HepG2 (cell line): ENCODE results near the gene CABLES2. TPM values are rescaled to one million over a fixed set of nuclear protein-coding genes. Genes with fewer than 3 reads are reported as not detected.

Source experiments
- AGO1 ChIP-seq: fragments of 200-400 bp; formaldehyde crosslinking; IDR thresholded peaks from 2 replicates; pipeline ENCODE4 v1.6.1; 2017; ENCODE audit warnings: mild to moderate bottlenecking, low read depth, low read length, moderate library complexity; ENCODE audit not compliant: poor library complexity, severe bottlenecking
- ASH2L ChIP-seq: fragments of 300-600, 200-600 bp; sonication (generic); IDR thresholded peaks from 2 replicates; pipeline ENCODE4 v1.7.0; 2017; ENCODE audit warnings: low read depth, mild to moderate bottlenecking, moderate library complexity, mixed read lengths, low read length; ENCODE audit not compliant: insufficient read length
- ATF7-NPFF ChIP-seq: sonication (generic); formaldehyde crosslinking; IDR thresholded peaks from 2 replicates; pipeline ENCODE4 v1.8.1; 2023; ENCODE audit warnings: mild to moderate bottlenecking, low read depth, missing genetic modification reagents, moderate library complexity
- FUBP1 ChIP-seq: sonication (generic); formaldehyde crosslinking; IDR thresholded peaks from 2 replicates; pipeline ENCODE4 v1.5.1; 2020; ENCODE audit warnings: missing genetic modification reagents, mild to moderate bottlenecking, borderline replicate concordance
- GABPA ChIP-seq, 2 experiments: IDR thresholded peaks; 2 replicates each; pipeline ENCODE4 v1.6.1; 2011 to 2016; ENCODE audit warnings: low read depth in 2 of 2, low read length in 1 of 2, missing biosample characterization in 1 of 2, missing genetic modification characterization in 1 of 2
- IRF2 ChIP-seq: IDR thresholded peaks from 2 replicates; pipeline ENCODE4 v1.6.1; 2018; ENCODE audit warnings: missing genetic modification reagents, missing compliant biosample characterization
- MAFK ChIP-seq, 2 experiments: IDR thresholded peaks in 1 of 2; conservative IDR thresholded peaks in 1 of 2; 2 replicates each; pipeline ENCODE4 v1.6.1; 2011; ENCODE audit warnings: improper control_type of control experiment in 2 of 2, low read length in 2 of 2
- NCOR1 ChIP-seq: fragments of 200-600 bp; sonication (generic); IDR thresholded peaks from 2 replicates; pipeline ENCODE4 v1.7.0; 2017; ENCODE audit warnings: antibody characterized with exemption, low read length, borderline replicate concordance
- NONO ChIP-seq, 2 experiments: fragments of 450-650 bp in 1 of 2; sonication (generic) in 1 of 2; formaldehyde crosslinking in 1 of 2; IDR thresholded peaks in 1 of 2; conservative IDR thresholded peaks in 1 of 2; 2 replicates each; pipeline versions ENCODE4 v1.6.1 to v1.8.0; 2017 to 2022; ENCODE audit warnings: mild to moderate bottlenecking in 1 of 2, missing genetic modification reagents in 1 of 2, moderate library complexity in 1 of 2
- PTBP1 ChIP-seq: fragments of 200-400 bp; formaldehyde crosslinking; IDR thresholded peaks from 2 replicates; pipeline ENCODE4 v1.6.1; 2018; ENCODE audit warnings: low read length, low read depth; ENCODE audit not compliant: poor library complexity, severe bottlenecking
- REXO4 ChIP-seq: sonication (generic); formaldehyde crosslinking; IDR thresholded peaks from 2 replicates; pipeline ENCODE4 v1.8.0; 2022; ENCODE audit warnings: missing genetic modification reagents, mild to moderate bottlenecking, borderline replicate concordance
- SALL1 ChIP-seq: sonication (generic); formaldehyde crosslinking; IDR thresholded peaks from 2 replicates; pipeline ENCODE4 v1.8.0; 2022; ENCODE audit warnings: mild to moderate bottlenecking, missing genetic modification reagents
- TGIF2 ChIP-seq: IDR thresholded peaks from 2 replicates; pipeline ENCODE4 v1.6.1; 2016; ENCODE audit warnings: control low read depth, missing compliant biosample characterization
- TSC22D2 ChIP-seq: sonication (generic); formaldehyde crosslinking; IDR thresholded peaks from 2 replicates; pipeline ENCODE4 v1.5.1; 2020; ENCODE audit warnings: missing genetic modification reagents, mild to moderate bottlenecking, borderline replicate concordance
- U2AF2 ChIP-seq: fragments of 200-400 bp; formaldehyde crosslinking; IDR thresholded peaks from 2 replicates; pipeline ENCODE4 v1.6.1; 2017; ENCODE audit warnings: low read depth, mild to moderate bottlenecking, low read length
- ZMYM4 ChIP-seq: sonication (generic); formaldehyde crosslinking; IDR thresholded peaks from 2 replicates; pipeline ENCODE4 v1.8.1; 2023; ENCODE audit warnings: mild to moderate bottlenecking, missing genetic modification reagents
- ZNF143 ChIP-seq: sonication (generic); formaldehyde crosslinking; IDR thresholded peaks from 2 replicates; pipeline ENCODE4 v1.4.0; 2020; ENCODE audit warnings: missing genetic modification reagents
- ZNF281 ChIP-seq: sonication (generic); formaldehyde crosslinking; IDR thresholded peaks from 2 replicates; pipeline ENCODE4 v1.4.0; 2020; ENCODE audit warnings: missing genetic modification reagents, borderline replicate concordance
- ZNF343 ChIP-seq: sonication (generic); formaldehyde crosslinking; IDR thresholded peaks from 2 replicates; pipeline ENCODE4 v1.4.0; 2020; ENCODE audit warnings: mild to moderate bottlenecking, missing genetic modification reagents
- ZNF484 ChIP-seq: sonication (generic); formaldehyde crosslinking; IDR thresholded peaks from 2 replicates; pipeline ENCODE4 v1.5.1; 2020; ENCODE audit warnings: mild to moderate bottlenecking, low read depth, missing genetic modification reagents, borderline replicate concordance
- ZNF788 ChIP-seq: sonication (generic); formaldehyde crosslinking; IDR thresholded peaks from 2 replicates; pipeline ENCODE4 v1.5.0; 2020; ENCODE audit warnings: mild to moderate bottlenecking, missing genetic modification reagents, borderline replicate concordance
- ZSCAN12 ChIP-seq: sonication (generic); formaldehyde crosslinking; IDR thresholded peaks from 2 replicates; pipeline ENCODE4 v1.9.0; 2021; ENCODE audit warnings: mild to moderate bottlenecking, missing genetic modification reagents
- polyA plus RNA-seq, 8 experiments: library from polyadenylated mRNA; depleted of rRNA in 3 of 8; stranded (reverse) in 7 of 8; unstranded in 1 of 8; fragments of >200 nt; fragmentation: Illumina TruSeq in 4 of 8; extraction: Trizol in 4 of 8; gene quantifications; 2 replicates each; pipeline versions ENCODE4 v1.2.1 to v1.2.3, GENCODE V29; 2011 to 2016; ENCODE audit warnings: low read depth in 4 of 8, missing spikeins in 1 of 8, mixed read lengths in 1 of 8; ENCODE audit not compliant: insufficient read depth in 1 of 8
- total RNA-seq, 5 experiments: library from RNA; depleted of rRNA; stranded (reverse); fragments of >200 nt; fragmentation: Illumina TruSeq; extraction: Trizol; gene quantifications; 2 replicates each; pipeline ENCODE4 v1.2.3, GENCODE V29; 2016; ENCODE audit warnings: low read depth in 1 of 5
- TF ChIP-seq, protein P1 (sequence below): sonication (generic); formaldehyde crosslinking; IDR thresholded peaks from 2 replicates; pipeline ENCODE4 v1.4.0; 2020; ENCODE audit warnings: mild to moderate bottlenecking, missing genetic modification reagents

Gene CABLES2
- total and polyA plus RNA-seq, 2 of the 13 experiments (the other 11 are each of a cell fraction or from before 2014, with no cell fraction given): 5.2 to 9.7 TPM

DNA sequence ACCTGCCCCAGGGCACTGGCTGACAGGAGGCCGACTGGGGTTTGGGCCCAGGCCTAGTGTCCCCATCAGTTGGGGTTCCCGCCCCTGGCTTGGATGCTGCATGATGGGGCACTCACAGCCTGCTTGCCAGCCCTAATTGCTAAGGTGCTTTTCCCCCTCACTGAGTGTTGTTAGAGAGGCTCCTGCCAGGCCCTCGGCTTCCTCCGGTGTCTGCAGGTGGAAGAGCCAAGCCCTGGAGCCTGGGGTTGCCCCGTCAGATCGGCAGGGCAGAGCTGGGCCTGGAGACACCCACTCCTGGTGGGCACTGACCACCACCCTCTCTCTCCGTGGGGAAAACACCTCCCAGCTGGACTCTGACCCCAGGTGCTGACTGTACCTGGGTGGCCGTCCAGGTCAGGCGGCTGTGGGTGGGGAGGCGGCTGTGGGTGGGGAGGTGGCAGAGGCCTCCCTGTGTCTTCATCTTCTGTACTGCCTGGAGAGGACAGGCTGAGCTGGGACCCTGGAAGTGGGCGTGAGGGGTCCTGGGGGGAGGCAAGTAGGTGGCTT lies 6.0 kb upstream of the CABLES2 start (continued):
- TF ChIP-seq ZMYM4 (CRISPR knock-in tag) (no peak), U2AF2 (no peak), TSC22D2 (CRISPR knock-in tag) (no peak), NCOR1 (no peak), ATF7-NPFF (CRISPR knock-in tag) (no peak), TGIF2 (CRISPR knock-in tag) (no peak), ZNF788 (CRISPR knock-in tag) (no peak), GABPA (IDR thresholded peaks at IDR 0.05; ENCODE audit: low read depth, low read length) (no peak), GABPA (CRISPR knock-in tag; IDR thresholded peaks at IDR 0.05; ENCODE audit: low read depth) (no peak), PTBP1 (no peak), SALL1 (CRISPR knock-in tag) (no peak), ASH2L (no peak), ZNF281 (CRISPR knock-in tag) (no peak), ZNF343 (CRISPR knock-in tag) (no peak), AGO1 (no peak), NONO (IDR thresholded peaks at IDR 0.05) (no peak), NONO (CRISPR knock-in tag; conservative IDR thresholded peaks at IDR 0.05) (no peak), REXO4 (CRISPR knock-in tag) (no peak), FUBP1 (CRISPR knock-in tag) (no peak), IRF2 (CRISPR knock-in tag) (no peak), MAFK (conservative IDR thresholded peaks at IDR 0.05 in 1 of 2, IDR thresholded peaks at IDR 0.05 in 1 of 2; ENCODE audit: low read length in 2 of 2) (no peak), ZNF143 (no peak), ZNF484 (CRISPR knock-in tag) (no peak), ZSCAN12 (CRISPR knock-in tag) (no peak)
- TF ChIP-seq, protein P1, sequence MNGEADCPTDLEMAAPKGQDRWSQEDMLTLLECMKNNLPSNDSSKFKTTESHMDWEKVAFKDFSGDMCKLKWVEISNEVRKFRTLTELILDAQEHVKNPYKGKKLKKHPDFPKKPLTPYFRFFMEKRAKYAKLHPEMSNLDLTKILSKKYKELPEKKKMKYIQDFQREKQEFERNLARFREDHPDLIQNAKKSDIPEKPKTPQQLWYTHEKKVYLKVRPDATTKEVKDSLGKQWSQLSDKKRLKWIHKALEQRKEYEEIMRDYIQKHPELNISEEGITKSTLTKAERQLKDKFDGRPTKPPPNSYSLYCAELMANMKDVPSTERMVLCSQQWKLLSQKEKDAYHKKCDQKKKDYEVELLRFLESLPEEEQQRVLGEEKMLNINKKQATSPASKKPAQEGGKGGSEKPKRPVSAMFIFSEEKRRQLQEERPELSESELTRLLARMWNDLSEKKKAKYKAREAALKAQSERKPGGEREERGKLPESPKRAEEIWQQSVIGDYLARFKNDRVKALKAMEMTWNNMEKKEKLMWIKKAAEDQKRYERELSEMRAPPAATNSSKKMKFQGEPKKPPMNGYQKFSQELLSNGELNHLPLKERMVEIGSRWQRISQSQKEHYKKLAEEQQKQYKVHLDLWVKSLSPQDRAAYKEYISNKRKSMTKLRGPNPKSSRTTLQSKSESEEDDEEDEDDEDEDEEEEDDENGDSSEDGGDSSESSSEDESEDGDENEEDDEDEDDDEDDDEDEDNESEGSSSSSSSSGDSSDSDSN: peak; percentile 51; the same call in 1 of the 2 replicates
